Parathyroid adenoma (tissue), 2 donors: ENCODE results near the gene PIAS4.

Source experiments
- H2AFZ ChIP-seq: fragments of 300-600 bp; sonication (generic); one replicate; pipeline ENCODE4 v1.7.0; 2017; ENCODE audit warnings: antibody characterized with exemption, mild to moderate bottlenecking
- H3K27ac ChIP-seq: fragments of 300-600 bp; sonication (generic); one replicate; pipeline ENCODE4 v1.7.0; 2017
- H3K27me3 ChIP-seq: fragments of 300-600 bp; sonication (generic); one replicate; pipeline ENCODE4 v1.7.0; 2017; ENCODE audit warnings: low read length; ENCODE audit not compliant: control insufficient read depth, insufficient read depth
- H3K36me3 ChIP-seq: fragments of 300-600 bp; sonication (generic); one replicate; pipeline ENCODE4 v1.7.0; 2017; ENCODE audit warnings: low read length; ENCODE audit not compliant: control insufficient read depth, insufficient read depth
- H3K4me1 ChIP-seq: fragments of 300-600 bp; sonication (generic); one replicate; pipeline ENCODE4 v1.7.0; 2017; ENCODE audit warnings: control low read depth
- H3K4me2 ChIP-seq: fragments of 300-600 bp; sonication (generic); one replicate; pipeline ENCODE4 v1.7.0; 2017; ENCODE audit warnings: low read length
- H3K4me3 ChIP-seq: fragments of 300-600 bp; sonication (generic); one replicate; pipeline ENCODE4 v1.7.0; 2017; ENCODE audit warnings: low read depth, low read length
- H3K79me2 ChIP-seq: fragments of 300-600 bp; sonication (generic); one replicate; pipeline ENCODE4 v1.7.0; 2017; ENCODE audit warnings: control low read depth
- H3K9ac ChIP-seq: fragments of 300-600 bp; sonication (generic); one replicate; pipeline ENCODE4 v1.7.0; 2017; ENCODE audit warnings: mild to moderate bottlenecking
- H3K9me3 ChIP-seq: fragments of 300-600 bp; sonication (generic); one replicate; pipeline ENCODE4 v1.7.0; 2017; ENCODE audit warnings: low read length; ENCODE audit not compliant: control insufficient read depth
- CTCF ChIP-seq: fragments of 300-600 bp; sonication (generic); IDR thresholded peaks from one replicate; pipeline ENCODE4 v1.7.0; 2017; ENCODE audit warnings: antibody characterized with exemption, mild to moderate bottlenecking
- donor health status: primary hyperparathyroidism.

PIAS4 gene

GRCh38 chr19:4019578-4019977 lies 12.0 kb downstream of the PIAS4 start:
- Histone ChIP-seq H3K27ac (no peak overlapping the region), H3K4me1 (no peaks in the 10 kb centered on the region)

GRCh38 chr19:4023600-4024398 lies 16.3 kb downstream of the PIAS4 start:
- Histone ChIP-seq H3K9me3 (no peaks in the 10 kb centered on the region), H3K27me3 (no peaks in the 10 kb centered on the region), H3K36me3 (no peaks in the 10 kb centered on the region), H3K79me2 (peaks cover 6% of the 10 kb centered on the region), H3K4me2 (no peak overlapping the region), H3K4me3 (no peak overlapping the region), H3K27ac (no peak overlapping the region), H2AFZ (no peak overlapping the region), H3K9ac (no peak overlapping the region), H3K4me1 (no peaks in the 10 kb centered on the region)
- no peak for TF ChIP-seq CTCF

More at GRCh38 chr19:4019578-4019977, 12.0 kb downstream of the PIAS4 start:
- Histone ChIP-seq H3K4me2 (no peak overlapping the region), H3K36me3 (no peaks in the 10 kb centered on the region), H2AFZ (no peak overlapping the region), H3K4me3 (no peak overlapping the region), H3K9me3 (no peaks in the 10 kb centered on the region), H3K9ac (no peak overlapping the region), H3K79me2 (peaks cover 33% of the 10 kb centered on the region), H3K27me3 (no peaks in the 10 kb centered on the region)
- TF ChIP-seq CTCF, result no peak

- Histone ChIP-seq H3K79me2 (peaks cover 3% of the 10 kb centered on the region), H3K4me3 (no peak overlapping the region), H3K9ac (no peak overlapping the region), H3K27me3 (no peaks in the 10 kb centered on the region), H3K4me1 (no peaks in the 10 kb centered on the region), H2AFZ (no peak overlapping the region), H3K27ac (no peak overlapping the region), H3K36me3 (no peaks in the 10 kb centered on the region), H3K4me2 (no peak overlapping the region), H3K9me3 (no peaks in the 10 kb centered on the region)
- no peak for TF ChIP-seq CTCF
Observed at GRCh38 chr19:4025317-4025716, 17.8 kb downstream of the PIAS4 start.

- H2AFZ ChIP-seq, result no peak overlapping the region
- no peak overlapping the region for H3K9ac ChIP-seq
- H3K27me3 ChIP-seq, result no peaks in the 10 kb centered on the region
- H3K27ac ChIP-seq, result no peak overlapping the region
- H3K4me1 ChIP-seq, result no peaks in the 10 kb centered on the region
- no peaks in the 10 kb centered on the region for H3K9me3 ChIP-seq
- peaks cover under 1% of the 10 kb centered on the region for H3K79me2 ChIP-seq
- H3K4me2 ChIP-seq, result no peak overlapping the region
- H3K36me3 ChIP-seq, result no peaks in the 10 kb centered on the region
- H3K4me3 ChIP-seq, result no peak overlapping the region
- no peak for TF ChIP-seq CTCF
Observed at GRCh38 chr19:4027146-4027545, 19.6 kb downstream of the PIAS4 start.
